ENCODE measurements around the gene ZFY. TPM values are rescaled to one million over a fixed set of nuclear protein-coding genes. Genes with fewer than 3 reads are reported as not detected.

ZFY gene
- polyA plus RNA-seq, 1 donor (not counting 4 experiments of a cell fraction or from before 2014, with no cell fraction given): not detected

DNA sequence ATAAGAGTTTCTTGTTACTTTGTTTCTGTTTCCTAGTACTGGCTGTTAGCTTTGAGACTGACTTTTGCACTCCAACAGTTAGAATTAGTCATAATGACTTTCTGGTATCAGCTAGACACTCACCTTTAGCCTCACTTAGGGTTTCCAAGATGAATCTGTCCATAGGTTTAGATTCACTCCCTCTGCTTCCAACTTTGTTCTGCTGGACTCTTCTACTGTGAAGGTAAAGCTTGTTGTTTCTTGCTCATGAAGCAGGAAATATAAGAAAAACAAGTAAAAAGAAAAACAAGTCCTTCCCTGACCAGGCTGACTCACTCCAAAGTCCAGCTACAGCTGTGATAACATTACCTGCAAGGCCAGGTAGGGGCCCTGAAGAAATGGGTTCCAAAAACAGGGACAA, 67.0 kb downstream of the ZFY start:
- no peaks in the 10 kb centered on the region for H4K20me1 ChIP-seq (ENCODE audit: control insufficient read depth, extremely low read depth, insufficient read depth, low read length)
- no peaks in the 10 kb centered on the region for H3K9me3 ChIP-seq (ENCODE audit: control insufficient read depth, low read depth, low read length)
- no peak for TF ChIP-seq EZH2 (IDR thresholded peaks at IDR 0.05; ENCODE audit: low read length)
- TF ChIP-seq, protein P1, sequence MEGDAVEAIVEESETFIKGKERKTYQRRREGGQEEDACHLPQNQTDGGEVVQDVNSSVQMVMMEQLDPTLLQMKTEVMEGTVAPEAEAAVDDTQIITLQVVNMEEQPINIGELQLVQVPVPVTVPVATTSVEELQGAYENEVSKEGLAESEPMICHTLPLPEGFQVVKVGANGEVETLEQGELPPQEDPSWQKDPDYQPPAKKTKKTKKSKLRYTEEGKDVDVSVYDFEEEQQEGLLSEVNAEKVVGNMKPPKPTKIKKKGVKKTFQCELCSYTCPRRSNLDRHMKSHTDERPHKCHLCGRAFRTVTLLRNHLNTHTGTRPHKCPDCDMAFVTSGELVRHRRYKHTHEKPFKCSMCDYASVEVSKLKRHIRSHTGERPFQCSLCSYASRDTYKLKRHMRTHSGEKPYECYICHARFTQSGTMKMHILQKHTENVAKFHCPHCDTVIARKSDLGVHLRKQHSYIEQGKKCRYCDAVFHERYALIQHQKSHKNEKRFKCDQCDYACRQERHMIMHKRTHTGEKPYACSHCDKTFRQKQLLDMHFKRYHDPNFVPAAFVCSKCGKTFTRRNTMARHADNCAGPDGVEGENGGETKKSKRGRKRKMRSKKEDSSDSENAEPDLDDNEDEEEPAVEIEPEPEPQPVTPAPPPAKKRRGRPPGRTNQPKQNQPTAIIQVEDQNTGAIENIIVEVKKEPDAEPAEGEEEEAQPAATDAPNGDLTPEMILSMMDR (optimal IDR thresholded peaks at IDR 0.05 in 1 of 3, IDR thresholded peaks at IDR 0.05 in 1 of 3, conservative IDR thresholded peaks at IDR 0.05 in 1 of 3; ENCODE audit: extremely low read depth in 1 of 3, insufficient read depth in 2 of 3, low read length in 3 of 3): no peak
- H3K4me1 ChIP-seq (ENCODE audit: control insufficient read depth, extremely low read depth, insufficient read depth, low read length): no peaks in the 10 kb centered on the region
- no peak overlapping the region for H3K27ac ChIP-seq (ENCODE audit: control insufficient read depth, insufficient read depth, low read length)
- H3K9me1 ChIP-seq (ENCODE audit: control insufficient read depth, extremely low read depth, insufficient read depth, low read length): no peaks in the 10 kb centered on the region
- H3K79me2 ChIP-seq (ENCODE audit: control insufficient read depth, insufficient read depth, low read length): no peaks in the 10 kb centered on the region
- dilution Hi-C loops (cut with MboI; ENCODE audit: extremely low pct_ligation_motif_present, low sequenced_read_pairs): no loop called here
- no peaks in the 10 kb centered on the region for H3K36me3 ChIP-seq (ENCODE audit: control insufficient read depth in 2 of 2, extremely low read depth in 1 of 2, insufficient read depth in 2 of 2, low read length in 2 of 2)
- H3K27me3 ChIP-seq (ENCODE audit: control insufficient read depth, extremely low read depth, insufficient read depth, low read length): no peaks in the 10 kb centered on the region
- H3K4me3 ChIP-seq (ENCODE audit: control insufficient read depth in 2 of 3, extremely low read depth in 1 of 3, insufficient read depth in 2 of 3, low read depth in 1 of 3, low read length in 3 of 3): no peak overlapping the region
- H3K9ac ChIP-seq (ENCODE audit: control insufficient read depth, extremely low read depth, insufficient read depth, low read length): no peak overlapping the region
- H2AFZ ChIP-seq (ENCODE audit: control insufficient read depth, low read length): no peak overlapping the region
- FAIRE-seq: no peak
- no peak overlapping the region for H3K4me2 ChIP-seq (ENCODE audit: control insufficient read depth, extremely low read depth, insufficient read depth, low read depth, low read length)
- no peak for DNase-seq (ENCODE audit: low read depth, low spot score)

DNA sequence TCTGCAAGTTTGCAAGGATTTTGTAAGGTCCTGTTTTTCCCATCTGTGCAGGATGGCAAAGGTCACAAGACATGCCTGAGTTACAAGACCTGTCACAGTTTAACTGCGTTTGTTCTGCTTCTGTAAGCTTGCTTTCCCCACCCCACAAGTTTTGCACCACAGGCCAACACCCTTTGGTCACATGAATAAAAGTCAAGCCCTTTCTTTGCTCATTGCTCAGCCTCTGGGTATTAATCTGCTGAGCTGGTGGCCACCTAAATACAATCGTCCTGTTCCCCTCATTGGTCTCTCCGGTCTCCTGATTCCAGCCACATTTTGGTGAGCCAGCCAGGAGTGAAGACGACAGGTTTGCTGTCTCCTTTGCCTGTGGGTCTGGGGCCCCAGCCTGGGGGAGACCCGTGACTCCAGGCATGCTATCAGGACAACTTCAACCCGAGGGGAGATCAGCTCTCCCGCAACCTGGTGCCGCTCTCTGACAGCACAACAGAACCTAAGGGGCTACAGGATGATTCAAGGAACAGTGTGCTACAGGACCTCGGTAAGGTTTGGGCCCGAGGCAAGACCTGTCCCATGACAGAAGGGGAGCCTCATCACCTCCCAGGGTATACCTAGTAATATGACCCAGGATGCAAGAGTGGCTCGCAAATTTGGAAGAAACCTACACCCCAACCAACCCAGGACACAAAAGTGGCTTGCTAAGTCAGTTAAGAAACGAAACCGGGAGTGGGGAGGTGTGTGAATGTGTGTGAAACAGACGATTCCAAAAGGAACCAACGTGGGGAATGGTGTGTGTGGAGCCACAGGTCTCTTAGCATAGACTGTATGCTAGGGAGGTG, 67.7 kb downstream of the ZFY start:
- TF ChIP-seq EZH2 (IDR thresholded peaks at IDR 0.05; ENCODE audit: low read length): no peak
- TF ChIP-seq, protein P1 (optimal IDR thresholded peaks at IDR 0.05 in 1 of 3, IDR thresholded peaks at IDR 0.05 in 1 of 3, conservative IDR thresholded peaks at IDR 0.05 in 1 of 3; ENCODE audit: extremely low read depth in 1 of 3, insufficient read depth in 2 of 3, low read length in 3 of 3): no peak
- DNase-seq (ENCODE audit: low read depth, low spot score): no peak

More for the DNA sequence above, 67.7 kb downstream of the ZFY start:
- Histone ChIP-seq H3K27me3 (ENCODE audit: control insufficient read depth, extremely low read depth, insufficient read depth, low read length) (no peaks in the 10 kb centered on the region), H3K79me2 (ENCODE audit: control insufficient read depth, insufficient read depth, low read length) (no peaks in the 10 kb centered on the region), H2AFZ (ENCODE audit: control insufficient read depth, low read length) (no peak overlapping the region), H3K9me1 (ENCODE audit: control insufficient read depth, extremely low read depth, insufficient read depth, low read length) (no peaks in the 10 kb centered on the region), H3K27ac (ENCODE audit: control insufficient read depth, insufficient read depth, low read length) (no peak overlapping the region), H3K9ac (ENCODE audit: control insufficient read depth, extremely low read depth, insufficient read depth, low read length) (no peak overlapping the region), H3K9me3 (ENCODE audit: control insufficient read depth, low read depth, low read length) (no peaks in the 10 kb centered on the region), H3K4me2 (ENCODE audit: control insufficient read depth, extremely low read depth, insufficient read depth, low read depth, low read length) (no peak overlapping the region), H3K4me1 (ENCODE audit: control insufficient read depth, extremely low read depth, insufficient read depth, low read length) (no peaks in the 10 kb centered on the region), H3K36me3 (ENCODE audit: control insufficient read depth in 2 of 2, extremely low read depth in 1 of 2, insufficient read depth in 2 of 2, low read length in 2 of 2) (no peaks in the 10 kb centered on the region), H4K20me1 (ENCODE audit: control insufficient read depth, extremely low read depth, insufficient read depth, low read length) (no peaks in the 10 kb centered on the region), H3K4me3 (ENCODE audit: control insufficient read depth in 2 of 3, extremely low read depth in 1 of 3, insufficient read depth in 2 of 3, low read depth in 1 of 3, low read length in 3 of 3) (no peak overlapping the region)
- dilution Hi-C loops (cut with MboI; ENCODE audit: extremely low pct_ligation_motif_present, low sequenced_read_pairs): no loop called here
- no peak for FAIRE-seq

All from keratinocyte (primary cell).